PC-3 (cell line): Measurements from ENCODE around the gene GLRA3. TPM values are rescaled to one million over a fixed set of nuclear protein-coding genes. Genes with fewer than 3 reads are reported as not detected.

Experiments used
- ATAC-seq: fragments of 200-7000 bp; cut with Tn5 transposase; 2 replicates; pipeline ENCODE4 v1.9.1; 2020; ENCODE audit warnings: mild to moderate bottlenecking, moderate library complexity
- BruUV-seq: library from RNA; stranded (reverse); fragments of 400-500 nt; replicated peaks from 2 replicates; lab custom pipeline; 2021; lab: Mats Ljungman, UMichigan
- CTCF ChIA-PET: fragments of 300-600 bp; sonication (Branson Sonifier 250); formaldehyde crosslinking; loops from one replicate; lab custom pipeline; 2022; ENCODE audit warnings: antibody characterized with exemption; lab: Charles Lee
- POLR2A ChIA-PET: fragments of 300-600 bp; sonication (Branson Sonifier 250); formaldehyde crosslinking; loops from one replicate; lab custom pipeline; 2022; ENCODE audit warnings: antibody characterized with exemption; ENCODE audit not compliant: unreplicated experiment; lab: Charles Lee
- DNase-seq: peaks from one replicate; pipeline ENCODE4 v3.0.0-alpha.2; 2015
- H2AFZ ChIP-seq: fragments of 300-600 bp; sonication (generic); 2 replicates; pipeline ENCODE4 v1.6.0; 2016; ENCODE audit warnings: antibody characterized with exemption, low read length
- H3F3A ChIP-seq: fragments of 300-600 bp; sonication (generic); one replicate; pipeline ENCODE4 v1.6.0; 2017; ENCODE audit warnings: antibody characterized with exemption, low read length, control low read depth, mild to moderate bottlenecking; ENCODE audit not compliant: unreplicated experiment
- H3K27ac ChIP-seq: fragments of 300-600 bp; sonication (generic); 2 replicates; pipeline ENCODE4 v1.5.1; 2016; ENCODE audit warnings: mild to moderate bottlenecking, low read length
- H3K27me3 ChIP-seq: fragments of 300-600 bp; sonication (generic); 2 replicates; pipeline ENCODE4 v1.6.1; 2016; ENCODE audit warnings: low read length, mixed read lengths
- H3K36me3 ChIP-seq: fragments of 300-600 bp; sonication (generic); 2 replicates; pipeline ENCODE4 v1.6.1; 2016; ENCODE audit warnings: low read depth, mixed run types, low read length, mixed read lengths
- H3K4me1 ChIP-seq: fragments of 300-600 bp; sonication (generic); 2 replicates; pipeline ENCODE4 v1.5.1; 2016; ENCODE audit warnings: low read length; ENCODE audit not compliant: insufficient read depth
- H3K4me2 ChIP-seq: fragments of 300-600 bp; sonication (generic); 2 replicates; pipeline ENCODE4 v1.6.0; 2016; ENCODE audit warnings: low read length
- H3K4me3 ChIP-seq: fragments of 300-600 bp; sonication (generic); 2 replicates; pipeline ENCODE4 v1.5.1; 2016; ENCODE audit warnings: mild to moderate bottlenecking, low read length, mixed read lengths
- H3K79me2 ChIP-seq: fragments of 300-600 bp; sonication (generic); 2 replicates; pipeline ENCODE4 v1.6.1; 2017; ENCODE audit warnings: low read length, mixed read lengths
- H3K9ac ChIP-seq: fragments of 300-600 bp; sonication (generic); 2 replicates; pipeline ENCODE4 v1.6.0; 2016; ENCODE audit warnings: mild to moderate bottlenecking, low read length
- H3K9me2 ChIP-seq: fragments of 300-600 bp; sonication (generic); replicated peaks from 2 replicates; pipeline ENCODE4 v1.6.1; 2016; ENCODE audit warnings: mixed run types, low read length, mixed read lengths
- H3K9me3 ChIP-seq: fragments of 300-600 bp; sonication (generic); 2 replicates; pipeline ENCODE4 v1.6.1; 2016; ENCODE audit warnings: low read length, mixed read lengths
- H4K20me1 ChIP-seq: fragments of 300-600 bp; sonication (generic); 2 replicates; pipeline ENCODE4 v1.6.1; 2016; ENCODE audit warnings: low read length, mixed read lengths
- CTCF ChIP-seq: fragments of 300-600 bp; sonication (generic); conservative IDR thresholded peaks from 2 replicates; pipeline ENCODE4 v1.5.1; 2017; ENCODE audit warnings: antibody characterized with exemption, low read depth, mild to moderate bottlenecking, low read length
- EZH2 ChIP-seq: fragments of 300-600 bp; sonication (generic); IDR thresholded peaks from one replicate; pipeline ENCODE4 v1.6.1; 2017; ENCODE audit warnings: antibody characterized with exemption, mild to moderate bottlenecking, low read length; ENCODE audit not compliant: unreplicated experiment
- EZH2phosphoT487 ChIP-seq: fragments of 300-600 bp; sonication (generic); IDR thresholded peaks from 2 replicates; pipeline ENCODE4 v1.6.1; 2018; ENCODE audit warnings: mild to moderate bottlenecking, antibody characterized with exemption, low read length, borderline replicate concordance
- intact Hi-C: fragments of 100-400 bp; cut with micrococcal nuclease; formaldehyde crosslinking; loops from 2 replicates; pipeline ENCODE4 v1.9.0; 2023
- total RNA-seq: library from RNA; depleted of rRNA; stranded (reverse); fragments of >200 nt; gene quantifications from 2 replicates; pipeline ENCODE4 v1.2.3, GENCODE V29; 2014

GLRA3 gene
- total RNA-seq, 1 experiment from 2014 or later: not detected

GRCh38 chr4:174707902-174708301, 121.1 kb downstream of the GLRA3 start:
- POLR2A ChIA-PET: interaction anchor here (0.7 kb wide), 1 partner anchor 284 kb away, joined by 5 read pairs; no protein-coding TSS in a partner anchor
- TF ChIP-seq EZH2phosphoT487 (no peak), EZH2 (no peak), CTCF (no peak)
- Histone ChIP-seq H3K9me3 (no peaks in the 10 kb centered on the region), H3K4me3 (no peak overlapping the region), H3K79me2 (no peaks in the 10 kb centered on the region), H3K9ac (no peak overlapping the region), H3K4me1 (peaks cover 17% of the 10 kb centered on the region), H3K36me3 (no peaks in the 10 kb centered on the region), H3F3A (no peaks in the 10 kb centered on the region), H3K4me2 (no peak overlapping the region), H4K20me1 (no peaks in the 10 kb centered on the region), H3K27me3 (no peaks in the 10 kb centered on the region), H3K9me2 (no peaks in the 10 kb centered on the region), H2AFZ (no peak overlapping the region), H3K27ac (no peak overlapping the region)
- intact Hi-C loops: no loop called here
- no TSS peak for BruUV-seq
- ATAC-seq (peak; percentile 37; the same call in 1 of the 2 replicates), DNase-seq (no peak)
- CTCF ChIA-PET: interaction anchor here (0.6 to 0.7 kb wide), 3 partner anchors 13 to 344 kb away, joined by 3 to 5 read pairs (median 4); no protein-coding TSS in a partner anchor

GRCh38 chr4:174707051-174707676, 121.9 kb downstream of the GLRA3 start:
- DNase-seq: peak; percentile 7
- Histone ChIP-seq H3K4me3 (no peak overlapping the region), H3K27ac (no peak overlapping the region), H3K36me3 (no peaks in the 10 kb centered on the region), H3K4me1 (peaks cover 17% of the 10 kb centered on the region), H3F3A (no peaks in the 10 kb centered on the region), H3K9ac (no peak overlapping the region), H3K9me2 (no peaks in the 10 kb centered on the region), H3K79me2 (no peaks in the 10 kb centered on the region), H3K9me3 (no peaks in the 10 kb centered on the region), H4K20me1 (no peaks in the 10 kb centered on the region), H3K4me2 (no peak overlapping the region), H3K27me3 (no peaks in the 10 kb centered on the region), H2AFZ (no peak overlapping the region)
- intact Hi-C loops: no loop called here
- BruUV-seq: no TSS peak
- no peak for TF ChIP-seq CTCF
- TF ChIP-seq EZH2phosphoT487: no peak
- no peak for TF ChIP-seq EZH2
- ChIA-PET CTCF (interaction anchor here (0.6 kb wide), 1 partner anchor 12 kb away, joined by 3 read pairs; no protein-coding TSS in a partner anchor), POLR2A (no interaction called here)
- ATAC-seq: peak; percentile 35; the same call in 1 of the 2 replicates

- Histone ChIP-seq H3K4me3 (no peak overlapping the region), H3K4me2 (no peak overlapping the region), H3K27ac (no peak overlapping the region), H3K9me2 (no peaks in the 10 kb centered on the region), H2AFZ (no peak overlapping the region), H3K79me2 (no peaks in the 10 kb centered on the region), H3K27me3 (no peaks in the 10 kb centered on the region), H4K20me1 (no peaks in the 10 kb centered on the region), H3K36me3 (no peaks in the 10 kb centered on the region), H3F3A (no peaks in the 10 kb centered on the region), H3K9me3 (no peaks in the 10 kb centered on the region), H3K9ac (no peak overlapping the region), H3K4me1 (0 out of 2 replicates have a peak, but pooled peaks cover 4% of the 10 kb centered on the region)
- DNase-seq: no peak
- intact Hi-C loops: no loop called here
- no TSS peak for BruUV-seq
- no peak for ATAC-seq
- CTCF ChIA-PET: no interaction called here
- no peak for TF ChIP-seq CTCF
- TF ChIP-seq EZH2phosphoT487: no peak
- no peak for TF ChIP-seq EZH2
- POLR2A ChIA-PET: no interaction called here
Measured at GRCh38 chr4:174702979-174703478, 126.0 kb downstream of the GLRA3 start.
